ENCODE measurements around the gene PCGF2. TPM values are rescaled to one million over a fixed set of nuclear protein-coding genes. Genes with fewer than 3 reads are reported as not detected.
A peak's percentile ranks its signal among the peaks of the same experiment; 100 is the strongest.

Gene PCGF2
- total and polyA plus RNA-seq, 10 of the 15 experiments (the other 5 are each of a cell fraction or from before 2014, with no cell fraction given), result 2.7 to 35.6 (median 7.2) TPM

DNA sequence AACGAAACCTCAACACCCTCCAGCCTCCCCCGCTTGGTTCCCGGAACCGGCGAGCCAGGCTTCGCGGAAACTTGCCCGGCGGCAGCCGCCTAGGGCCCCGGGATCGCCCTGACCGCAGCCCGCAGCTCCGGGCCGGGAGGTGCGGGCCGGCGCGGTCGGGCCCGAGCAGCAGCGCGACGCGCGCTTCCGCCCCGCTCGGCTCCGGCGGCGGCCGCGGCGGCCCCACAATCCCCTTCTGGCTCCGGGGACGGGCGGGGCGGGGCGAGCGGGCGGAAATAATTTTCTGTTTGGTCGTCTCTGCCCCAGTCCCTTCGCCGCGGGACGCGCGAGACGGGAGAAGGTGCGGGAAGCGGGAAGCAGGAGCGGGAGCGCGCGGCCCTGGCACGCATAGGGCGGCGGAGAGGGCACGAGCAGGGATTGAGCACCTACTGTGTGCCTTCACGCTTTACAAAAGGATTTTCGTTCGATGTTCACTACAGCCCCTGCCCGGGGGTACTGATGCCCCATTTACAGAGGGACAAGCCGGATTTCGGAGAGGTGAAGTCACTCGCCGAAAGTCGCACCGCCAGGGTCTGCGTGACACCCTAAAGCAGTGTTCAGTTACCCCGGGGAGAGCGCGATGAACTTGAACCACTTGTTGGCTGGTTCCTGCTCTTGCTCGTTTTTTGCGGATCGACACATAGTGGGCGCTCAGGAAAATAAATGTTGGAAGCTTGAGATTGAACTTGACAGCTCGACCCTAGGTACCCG, 45.8 kb downstream of the PCGF2 start (continued):
- no peak for TF ChIP-seq NFYA (IDR thresholded peaks at IDR 0.05; ENCODE audit: borderline replicate concordance, low read depth, low read length)
- no peak for TF ChIP-seq NFXL1 (IDR thresholded peaks at IDR 0.05; ENCODE audit: borderline replicate concordance)
- no peak for TF ChIP-seq CBX3 (IDR thresholded peaks at IDR 0.05; ENCODE audit: borderline replicate concordance, low read depth)
- TF ChIP-seq GATAD2B (conservative IDR thresholded peaks at IDR 0.05; ENCODE audit: low read depth), result peak; percentile 96
- peak in 1 of 2 experiments; percentile 30; a peak in 1 of 3 replicates for TF ChIP-seq EGR1 (IDR thresholded peaks at IDR 0.05; ENCODE audit: borderline replicate concordance in 1 of 2, low read depth in 2 of 2, low read length in 2 of 2)
- peak; percentile 90 for TF ChIP-seq POLR2A (IDR thresholded peaks at IDR 0.05; ENCODE audit: low read depth, low read length)
- TF ChIP-seq, protein P1, sequence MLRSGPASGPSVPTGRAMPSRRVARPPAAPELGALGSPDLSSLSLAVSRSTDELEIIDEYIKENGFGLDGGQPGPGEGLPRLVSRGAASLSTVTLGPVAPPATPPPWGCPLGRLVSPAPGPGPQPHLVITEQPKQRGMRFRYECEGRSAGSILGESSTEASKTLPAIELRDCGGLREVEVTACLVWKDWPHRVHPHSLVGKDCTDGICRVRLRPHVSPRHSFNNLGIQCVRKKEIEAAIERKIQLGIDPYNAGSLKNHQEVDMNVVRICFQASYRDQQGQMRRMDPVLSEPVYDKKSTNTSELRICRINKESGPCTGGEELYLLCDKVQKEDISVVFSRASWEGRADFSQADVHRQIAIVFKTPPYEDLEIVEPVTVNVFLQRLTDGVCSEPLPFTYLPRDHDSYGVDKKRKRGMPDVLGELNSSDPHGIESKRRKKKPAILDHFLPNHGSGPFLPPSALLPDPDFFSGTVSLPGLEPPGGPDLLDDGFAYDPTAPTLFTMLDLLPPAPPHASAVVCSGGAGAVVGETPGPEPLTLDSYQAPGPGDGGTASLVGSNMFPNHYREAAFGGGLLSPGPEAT (IDR thresholded peaks at IDR 0.05; ENCODE audit: low read depth), result no peak
- TF ChIP-seq, protein P2, sequence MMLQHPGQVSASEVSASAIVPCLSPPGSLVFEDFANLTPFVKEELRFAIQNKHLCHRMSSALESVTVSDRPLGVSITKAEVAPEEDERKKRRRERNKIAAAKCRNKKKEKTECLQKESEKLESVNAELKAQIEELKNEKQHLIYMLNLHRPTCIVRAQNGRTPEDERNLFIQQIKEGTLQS (IDR thresholded peaks at IDR 0.05; ENCODE audit: borderline replicate concordance, extremely low read depth, low read depth, low read length), result no peak
- TF ChIP-seq, protein P3, sequence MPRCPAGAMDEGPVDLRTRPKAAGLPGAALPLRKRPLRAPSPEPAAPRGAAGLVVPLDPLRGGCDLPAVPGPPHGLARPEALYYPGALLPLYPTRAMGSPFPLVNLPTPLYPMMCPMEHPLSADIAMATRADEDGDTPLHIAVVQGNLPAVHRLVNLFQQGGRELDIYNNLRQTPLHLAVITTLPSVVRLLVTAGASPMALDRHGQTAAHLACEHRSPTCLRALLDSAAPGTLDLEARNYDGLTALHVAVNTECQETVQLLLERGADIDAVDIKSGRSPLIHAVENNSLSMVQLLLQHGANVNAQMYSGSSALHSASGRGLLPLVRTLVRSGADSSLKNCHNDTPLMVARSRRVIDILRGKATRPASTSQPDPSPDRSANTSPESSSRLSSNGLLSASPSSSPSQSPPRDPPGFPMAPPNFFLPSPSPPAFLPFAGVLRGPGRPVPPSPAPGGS (IDR thresholded peaks at IDR 0.05; ENCODE audit: borderline replicate concordance, insufficient read depth, low read depth, low read length, poor library complexity, severe bottlenecking), result peak; percentile 46
- peak; percentile 86 for TF ChIP-seq EED (IDR thresholded peaks at IDR 0.05; ENCODE audit: low read depth)
- peak; percentile 60; the same call in 1 of the 3 replicates for TF ChIP-seq POU2F2 (IDR thresholded peaks at IDR 0.05; ENCODE audit: borderline replicate concordance, low read depth, low read length)
- TF ChIP-seq NR2C2 (IDR thresholded peaks at IDR 0.05; ENCODE audit: borderline replicate concordance, control insufficient read depth, insufficient read length, low read depth), result no peak
- TF ChIP-seq, protein P4, sequence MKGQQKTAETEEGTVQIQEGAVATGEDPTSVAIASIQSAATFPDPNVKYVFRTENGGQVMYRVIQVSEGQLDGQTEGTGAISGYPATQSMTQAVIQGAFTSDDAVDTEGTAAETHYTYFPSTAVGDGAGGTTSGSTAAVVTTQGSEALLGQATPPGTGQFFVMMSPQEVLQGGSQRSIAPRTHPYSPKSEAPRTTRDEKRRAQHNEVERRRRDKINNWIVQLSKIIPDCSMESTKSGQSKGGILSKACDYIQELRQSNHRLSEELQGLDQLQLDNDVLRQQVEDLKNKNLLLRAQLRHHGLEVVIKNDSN (IDR thresholded peaks at IDR 0.05; ENCODE audit: borderline replicate concordance, extremely low read length, insufficient read depth, low read depth, low read length), result no peak
- TF ChIP-seq NFIC (IDR thresholded peaks at IDR 0.05; ENCODE audit: low read depth, low read length), result no peak
- TF ChIP-seq, protein P5, sequence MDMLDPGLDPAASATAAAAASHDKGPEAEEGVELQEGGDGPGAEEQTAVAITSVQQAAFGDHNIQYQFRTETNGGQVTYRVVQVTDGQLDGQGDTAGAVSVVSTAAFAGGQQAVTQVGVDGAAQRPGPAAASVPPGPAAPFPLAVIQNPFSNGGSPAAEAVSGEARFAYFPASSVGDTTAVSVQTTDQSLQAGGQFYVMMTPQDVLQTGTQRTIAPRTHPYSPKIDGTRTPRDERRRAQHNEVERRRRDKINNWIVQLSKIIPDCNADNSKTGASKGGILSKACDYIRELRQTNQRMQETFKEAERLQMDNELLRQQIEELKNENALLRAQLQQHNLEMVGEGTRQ (IDR thresholded peaks at IDR 0.05; ENCODE audit: borderline replicate concordance, low read depth, low read length), result no peak
- TF ChIP-seq CBFB (IDR thresholded peaks at IDR 0.05; ENCODE audit: low read depth), result no peak
- no peak for TF ChIP-seq KAT2A (conservative IDR thresholded peaks at IDR 0.05; ENCODE audit: control insufficient read depth, low read depth, low read length)
- TF ChIP-seq, protein P6, sequence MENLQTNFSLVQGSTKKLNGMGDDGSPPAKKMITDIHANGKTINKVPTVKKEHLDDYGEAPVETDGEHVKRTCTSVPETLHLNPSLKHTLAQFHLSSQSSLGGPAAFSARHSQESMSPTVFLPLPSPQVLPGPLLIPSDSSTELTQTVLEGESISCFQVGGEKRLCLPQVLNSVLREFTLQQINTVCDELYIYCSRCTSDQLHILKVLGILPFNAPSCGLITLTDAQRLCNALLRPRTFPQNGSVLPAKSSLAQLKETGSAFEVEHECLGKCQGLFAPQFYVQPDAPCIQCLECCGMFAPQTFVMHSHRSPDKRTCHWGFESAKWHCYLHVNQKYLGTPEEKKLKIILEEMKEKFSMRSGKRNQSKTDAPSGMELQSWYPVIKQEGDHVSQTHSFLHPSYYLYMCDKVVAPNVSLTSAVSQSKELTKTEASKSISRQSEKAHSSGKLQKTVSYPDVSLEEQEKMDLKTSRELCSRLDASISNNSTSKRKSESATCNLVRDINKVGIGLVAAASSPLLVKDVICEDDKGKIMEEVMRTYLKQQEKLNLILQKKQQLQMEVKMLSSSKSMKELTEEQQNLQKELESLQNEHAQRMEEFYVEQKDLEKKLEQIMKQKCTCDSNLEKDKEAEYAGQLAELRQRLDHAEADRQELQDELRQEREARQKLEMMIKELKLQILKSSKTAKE (IDR thresholded peaks at IDR 0.05; ENCODE audit: low read depth, poor library complexity, severe bottlenecking), result no peak
- no peak for TF ChIP-seq FOXM1 (IDR thresholded peaks at IDR 0.05; ENCODE audit: low read depth, low read length)

All from GM12878 (cell line).